ENCODE data around the gene FERMT2. TPM values are rescaled to one million over a fixed set of nuclear protein-coding genes. Genes with fewer than 3 reads are reported as not detected.

Gene FERMT2
- total RNA-seq, 1 donor from 2014 or later, result 86.0 TPM

GRCh38 chr14:52860910-52861309 lies 89.9 kb downstream of the FERMT2 start:
- Histone ChIP-seq H3K9me3 (no peaks in the 10 kb centered on the region), H3K27ac (no peak overlapping the region), H3K27me3 (ENCODE audit: low read depth) (no peaks in the 10 kb centered on the region), H3K36me3 (peaks cover 79% of the 10 kb centered on the region), H3K4me3 (no peak overlapping the region), H3K4me1 (peaks cover 11% of the 10 kb centered on the region)
- DNase-seq (no peak), ATAC-seq (no peak)
- intact Hi-C loops (cut with DNase I), result no loop called here
- no peak for TF ChIP-seq CTCF (IDR thresholded peaks at IDR 0.05)

GRCh38 chr14:52860209-52860608 lies 90.6 kb downstream of the FERMT2 start:
- Histone ChIP-seq H3K4me1 (peaks cover 11% of the 10 kb centered on the region), H3K27me3 (ENCODE audit: low read depth) (no peaks in the 10 kb centered on the region), H3K36me3 (peaks cover 73% of the 10 kb centered on the region), H3K4me3 (no peak overlapping the region), H3K27ac (no peak overlapping the region), H3K9me3 (no peaks in the 10 kb centered on the region)
- ATAC-seq, result no peak
- TF ChIP-seq CTCF (IDR thresholded peaks at IDR 0.05), result no peak
- no peak for DNase-seq
- intact Hi-C loops (cut with DNase I), result no loop called here

- DNase-seq, result no peak
- Histone ChIP-seq H3K4me3 (no peak overlapping the region), H3K4me1 (peaks cover 8% of the 10 kb centered on the region), H3K36me3 (peaks cover 39% of the 10 kb centered on the region), H3K9me3 (no peaks in the 10 kb centered on the region), H3K27ac (no peak overlapping the region), H3K27me3 (ENCODE audit: low read depth) (no peaks in the 10 kb centered on the region)
- ATAC-seq, result no peak
- intact Hi-C loops (cut with DNase I), result no loop called here
- no peak for TF ChIP-seq CTCF (IDR thresholded peaks at IDR 0.05)
Measured at GRCh38 chr14:52856139-52856538, 94.7 kb downstream of the FERMT2 start.

GRCh38 chr14:52853522-52853854 lies 97.4 kb downstream of the FERMT2 start:
- DNase-seq, result no peak
- intact Hi-C loops (cut with DNase I), result no loop called here

GRCh38 chr14:52852810-52853521 lies 97.9 kb downstream of the FERMT2 start:
- Histone ChIP-seq H3K4me3 (no peak overlapping the region), H3K4me1 (peaks cover 8% of the 10 kb centered on the region), H3K36me3 (peaks cover 9% of the 10 kb centered on the region), H3K9me3 (no peaks in the 10 kb centered on the region), H3K27me3 (ENCODE audit: low read depth) (no peaks in the 10 kb centered on the region), H3K27ac (peak overlapping the region; percentile 41)
- no peak for TF ChIP-seq CTCF (IDR thresholded peaks at IDR 0.05)
- ATAC-seq (peak in 1 of 2 donors; percentile 9), DNase-seq (no peak)
- intact Hi-C loops (cut with DNase I), result no loop called here

More at GRCh38 chr14:52853522-52853854, 97.4 kb downstream of the FERMT2 start:
- Histone ChIP-seq H3K27me3 (ENCODE audit: low read depth) (no peaks in the 10 kb centered on the region), H3K4me1 (peaks cover 8% of the 10 kb centered on the region), H3K36me3 (peaks cover 14% of the 10 kb centered on the region), H3K4me3 (no peak overlapping the region), H3K27ac (peak overlapping the region; percentile 41), H3K9me3 (no peaks in the 10 kb centered on the region)
- TF ChIP-seq CTCF (IDR thresholded peaks at IDR 0.05), result no peak
- no peak for ATAC-seq
